ENCODE results near the gene TOGARAM2.
A peak's percentile ranks its signal among the peaks of the same experiment; 100 is the strongest.
"Not testable (repeated sequence)": the region's sequence is repeated elsewhere in the genome, so short reads cannot be mapped to it uniquely, and the experiment has no call there.

Gene TOGARAM2

GRCh38 chr2:29079887-29080286 is 98.8 kb downstream of the TOGARAM2 start:
- DNase-seq = no peak

- no peak for DNase-seq
Measured at GRCh38 chr2:29080886-29081743, 100.0 kb downstream of the TOGARAM2 start.

- DNase-seq = no peak
Measured at GRCh38 chr2:29082804-29083495, 101.9 kb downstream of the TOGARAM2 start.

GRCh38 chr2:29084554-29084953 is 103.5 kb downstream of the TOGARAM2 start:
- DNase-seq = no peak

GRCh38 chr2:29090311-29090710 is 109.2 kb downstream of the TOGARAM2 start:
- not testable (repeated sequence) for DNase-seq

- no peak for DNase-seq
Measured at GRCh38 chr2:29096969-29097368, 115.9 kb downstream of the TOGARAM2 start.

- DNase-seq = peak; percentile 15
Measured at GRCh38 chr2:29097569-29097968, 116.5 kb downstream of the TOGARAM2 start.

GRCh38 chr2:29100564-29100963 is 119.5 kb downstream of the TOGARAM2 start:
- no peak for DNase-seq
